CD14-positive monocyte (primary cell): ENCODE data around the gene DESI1. TPM values are rescaled to one million over a fixed set of nuclear protein-coding genes. Genes with fewer than 3 reads are reported as not detected.

Experiments used
- DNase-seq, 3 donors: peaks; one replicate each; pipeline ENCODE4 v3.0.0-alpha.2; 2011 to 2022
- H2AFZ ChIP-seq: 2 replicates; pipeline ENCODE4 v1.6.0; 2012; ENCODE audit warnings: mild to moderate bottlenecking, low read depth, low read length, inconsistent platforms; ENCODE audit not compliant: insufficient read depth, poor library complexity, severe bottlenecking
- H3K27ac ChIP-seq, 2 donors: 1 replicate in 1 of 2; 2 replicates in 1 of 2; pipeline ENCODE4 v1.5.1; 2012 to 2013; ENCODE audit warnings: low read length in 2 of 2, control low read depth in 1 of 2, inconsistent platforms in 1 of 2, low read depth in 1 of 2, mild to moderate bottlenecking in 1 of 2
- H3K27me3 ChIP-seq, 2 donors: one replicate each; pipeline versions ENCODE4 v1.6.0 to v1.6.1; 2011 to 2013; ENCODE audit warnings: low read length in 2 of 2; ENCODE audit not compliant: control insufficient read depth in 2 of 2, insufficient read depth in 2 of 2
- H3K36me3 ChIP-seq, 2 donors: replicated peaks in 1 of 2; 1 replicate in 1 of 2; 2 replicates in 1 of 2; pipeline versions ENCODE4 v1.5.1 to v1.6.1; 2012 to 2013; ENCODE audit warnings: low read length in 2 of 2, control low read depth in 1 of 2, inconsistent platforms in 1 of 2, mild to moderate bottlenecking in 1 of 2; ENCODE audit not compliant: insufficient read depth in 2 of 2, control insufficient read depth in 1 of 2
- H3K4me1 ChIP-seq, 2 donors: 1 replicate in 1 of 2; 2 replicates in 1 of 2; pipeline versions ENCODE4 v1.5.1 to v1.6.1; 2012 to 2013; ENCODE audit warnings: low read length in 2 of 2, control low read depth in 1 of 2, inconsistent platforms in 1 of 2, mild to moderate bottlenecking in 1 of 2, moderate library complexity in 1 of 2; ENCODE audit not compliant: insufficient read depth in 2 of 2, control insufficient read depth in 1 of 2
- H3K4me2 ChIP-seq: replicated peaks from 2 replicates; pipeline ENCODE3; 2012; ENCODE audit warnings: low read length, moderate library complexity, mild to moderate bottlenecking; ENCODE audit not compliant: poor library complexity, severe bottlenecking; ENCODE audit errors: extremely low read depth
- H3K4me3 ChIP-seq, 3 experiments: fragments of 200-600 bp in 1 of 3; sonication (generic) in 1 of 3; replicated peaks in 1 of 3; 1 replicate in 2 of 3; 2 replicates in 1 of 3; pipeline ENCODE4 v1.5.1; 2011 to 2013; ENCODE audit warnings: low read length in 3 of 3, mild to moderate bottlenecking in 3 of 3, control low read depth in 2 of 3, low read depth in 2 of 3, inconsistent platforms in 1 of 3, moderate library complexity in 1 of 3
- H3K79me2 ChIP-seq: 2 replicates; pipeline ENCODE4 v1.6.0; 2012; ENCODE audit warnings: mild to moderate bottlenecking, control low read depth, inconsistent platforms, low read length, moderate library complexity; ENCODE audit not compliant: insufficient read depth
- H3K9ac ChIP-seq: 2 replicates; pipeline ENCODE4 v1.6.0; 2017; ENCODE audit warnings: low read length, mild to moderate bottlenecking; ENCODE audit not compliant: insufficient read depth, poor library complexity, severe bottlenecking
- H3K9me3 ChIP-seq, 2 donors: replicated peaks in 1 of 2; 1 replicate in 1 of 2; 2 replicates in 1 of 2; pipeline versions ENCODE4 v1.5.1 to v1.6.1; 2012 to 2013; ENCODE audit warnings: low read length in 2 of 2, control low read depth in 1 of 2; ENCODE audit not compliant: control insufficient read depth in 1 of 2, insufficient read depth in 1 of 2
- H4K20me1 ChIP-seq: 2 replicates; pipeline ENCODE4 v1.6.0; 2012; ENCODE audit warnings: mild to moderate bottlenecking, low read length, control low read depth, moderate library complexity; ENCODE audit not compliant: insufficient read depth
- H3K27ac Mint-ChIP-seq, 7 donors: one replicate each; pipeline ENCODE4 v1.8.0; 2020; ENCODE audit warnings: mild to moderate bottlenecking in 7 of 7, mixed read lengths in 7 of 7, moderate library complexity in 6 of 7, inconsistent platforms in 2 of 7
- H3K27me3 Mint-ChIP-seq, 3 donors: one replicate each; pipeline ENCODE4 v1.8.0; 2021 to 2022; ENCODE audit warnings: low read depth in 3 of 3, mild to moderate bottlenecking in 3 of 3, mixed read lengths in 3 of 3, moderate library complexity in 3 of 3, inconsistent platforms in 1 of 3
- H3K36me3 Mint-ChIP-seq, 2 donors: one replicate each; pipeline ENCODE4 v1.8.0; 2020; ENCODE audit warnings: mixed read lengths in 2 of 2, inconsistent platforms in 1 of 2, mild to moderate bottlenecking in 1 of 2
- H3K4me1 Mint-ChIP-seq: one replicate; pipeline ENCODE4 v1.8.0; 2020; ENCODE audit warnings: mild to moderate bottlenecking, mixed read lengths
- H3K4me3 Mint-ChIP-seq, 2 donors: one replicate each; pipeline ENCODE4 v1.8.0; 2020; ENCODE audit warnings: mild to moderate bottlenecking in 2 of 2, mixed read lengths in 2 of 2, moderate library complexity in 1 of 2
- H3K9me3 Mint-ChIP-seq, 7 donors: one replicate each; pipeline ENCODE4 v1.8.0; 2020 to 2022; ENCODE audit warnings: mixed read lengths in 7 of 7, mild to moderate bottlenecking in 6 of 7, moderate library complexity in 6 of 7, inconsistent platforms in 2 of 7
- CTCF ChIP-seq: fragments of 200-600 bp; IDR thresholded peaks from one replicate; pipeline ENCODE4 v1.8.0; 2022; ENCODE audit warnings: antibody characterized with exemption, mild to moderate bottlenecking
- WGBS: methylation state at CpG from one replicate; pipeline ENCODE4 v1.1.5; 2013; ENCODE audit warnings: missing lambda C conversion rate; ENCODE audit not compliant: insufficient coverage; 5-methylcytosine and 5-hydroxymethylcytosine counted together
- intact Hi-C, 2 donors: fragments of 100-400 bp; cut with micrococcal nuclease; formaldehyde crosslinking; loops; one replicate each; pipeline versions ENCODE4 v1.15.0 to v1.15.1; 2023
- polyA plus RNA-seq, 3 donors: library from polyadenylated mRNA; depleted of rRNA in 1 of 3; unstranded in 2 of 3; stranded (reverse) in 1 of 3; fragments of 300-500 nt in 2 of 3; fragments of >200 nt in 1 of 3; fragmentation: Illumina TruSeq in 2 of 3; gene quantifications; 1 replicate in 2 of 3; 2 replicates in 1 of 3; pipeline ENCODE4 v1.2.3, GENCODE V29; 2012 to 2021

The DESI1 gene
- polyA plus RNA-seq, 3 donors: 15.8 to 33.7 (median 31.5) TPM

DNA sequence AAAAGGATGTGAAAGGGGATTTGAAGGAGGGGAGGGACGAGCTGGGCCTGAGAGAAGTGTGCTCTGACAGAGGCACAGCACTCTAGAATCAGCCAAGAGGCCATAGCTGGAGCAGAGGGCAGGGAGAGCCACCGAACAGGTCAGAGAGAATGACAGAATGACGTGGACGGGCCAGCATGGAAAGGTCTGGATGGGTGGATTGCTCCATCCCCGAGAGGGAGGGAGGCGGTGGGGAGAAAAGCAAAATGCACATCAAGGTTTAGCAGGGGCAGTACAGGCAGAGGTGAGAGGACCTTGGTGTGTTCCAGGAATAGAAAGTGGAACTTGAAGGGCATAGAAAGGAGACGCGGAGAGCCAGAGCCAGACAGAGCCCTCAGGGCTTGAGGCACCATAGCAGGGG is 38.1 kb downstream of the DESI1 start:
- Histone ChIP-seq H3K4me3 (no peak overlapping the region), H3K9me3 (no peaks in the 10 kb centered on the region), H3K4me1 (no peaks in the 10 kb centered on the region), H3K79me2 (no peaks in the 10 kb centered on the region), H3K27ac (no peak overlapping the region), H3K27me3 (no peaks in the 10 kb centered on the region), H3K4me2 (no peak overlapping the region), H4K20me1 (no peaks in the 10 kb centered on the region), H3K9ac (no peak overlapping the region), H2AFZ (no peak overlapping the region), H3K36me3 (peaks cover 47 to 68% of the 10 kb centered on the region in 2 donors)
- Mint-ChIP-seq H3K27me3 (peaks cover 0 to 3% (median 0%) of the 10 kb centered on the region in 3 donors), H3K9me3 (peaks cover 0 to 1% (median 0%) of the 10 kb centered on the region in 7 donors), H3K4me3 (no peak overlapping the region), H3K36me3 (peaks cover 51 to 76% of the 10 kb centered on the region in 2 donors), H3K27ac (peak overlapping the region in 2 of 7 donors; percentile 43 to 70), H3K4me1 (peaks cover 9% of the 10 kb centered on the region)
- no peak for DNase-seq
- no peak for TF ChIP-seq CTCF
- WGBS: 65% methylated on average over 8 of the region's 8 CpGs
- intact Hi-C loops: no loop called here

DNA sequence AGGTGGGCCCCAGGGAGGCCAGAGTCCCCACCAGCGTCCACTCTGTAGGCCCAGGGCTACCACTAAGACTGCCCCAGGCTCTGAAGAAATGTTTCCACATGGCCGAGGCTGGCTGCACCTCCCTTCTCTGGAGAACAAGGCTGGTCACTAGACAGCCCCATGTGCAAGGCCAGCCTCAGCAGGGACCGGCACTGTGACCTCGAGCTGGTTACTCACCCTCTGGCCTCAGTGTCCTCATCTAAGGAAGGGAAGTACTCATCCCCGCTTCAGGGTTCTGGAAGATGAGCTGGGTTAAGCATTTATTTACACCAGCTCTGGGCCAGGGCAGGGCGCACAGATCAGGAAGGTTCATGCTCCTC is 40.9 kb downstream of the DESI1 start:
- peaks cover 9% of the 10 kb centered on the region for H3K4me1 Mint-ChIP-seq
- H3K36me3 Mint-ChIP-seq: peaks cover 65 to 87% of the 10 kb centered on the region in 2 donors
- H3K9me3 Mint-ChIP-seq: peaks cover 0 to 1% (median 0%) of the 10 kb centered on the region in 7 donors
- Histone ChIP-seq H3K27me3 (no peaks in the 10 kb centered on the region), H3K79me2 (no peaks in the 10 kb centered on the region), H3K9me3 (no peaks in the 10 kb centered on the region), H3K4me1 (no peaks in the 10 kb centered on the region), H3K9ac (no peak overlapping the region), H3K27ac (no peak overlapping the region), H3K4me3 (no peak overlapping the region), H2AFZ (no peak overlapping the region), H3K36me3 (peaks cover 63 to 88% of the 10 kb centered on the region in 2 donors), H4K20me1 (no peaks in the 10 kb centered on the region), H3K4me2 (no peak overlapping the region)
- 97% methylated on average over 5 of the region's 6 CpGs for WGBS
- peaks cover 0 to 3% (median 0%) of the 10 kb centered on the region in 3 donors for H3K27me3 Mint-ChIP-seq
- TF ChIP-seq CTCF: no peak
- H3K27ac Mint-ChIP-seq: peak overlapping the region in 1 of 7 donors; percentile 69
- no peak overlapping the region for H3K4me3 Mint-ChIP-seq
- intact Hi-C loops: no loop called here
- DNase-seq: no peak
